ENCODE data around the gene TOMM70.
A peak's percentile ranks its signal among the peaks of the same experiment; 100 is the strongest.
"Not testable (repeated sequence)": the region's sequence is repeated elsewhere in the genome, so short reads cannot be mapped to it uniquely, and the experiment has no call there.

The TOMM70 gene

DNA sequence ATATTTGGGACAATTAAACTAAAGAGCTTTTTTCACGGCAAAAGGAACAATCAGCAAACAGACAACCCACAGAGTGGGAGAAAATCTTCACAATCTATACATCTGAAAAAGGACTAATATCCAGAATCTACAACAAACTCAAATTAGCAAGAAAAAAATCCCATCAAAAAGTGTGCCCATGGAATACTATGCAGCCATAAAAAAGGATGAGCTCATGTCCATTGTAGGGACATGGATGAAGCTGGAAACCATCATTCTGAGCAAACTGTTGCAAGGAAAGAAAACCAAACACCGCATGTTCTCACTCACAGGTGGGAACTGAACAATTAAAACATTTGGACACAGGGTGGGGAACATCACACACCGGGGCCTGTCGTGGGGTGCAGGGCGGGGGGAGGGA is 73.5 kb downstream of the TOMM70 start:
- DNase-seq: not testable (repeated sequence)

DNA sequence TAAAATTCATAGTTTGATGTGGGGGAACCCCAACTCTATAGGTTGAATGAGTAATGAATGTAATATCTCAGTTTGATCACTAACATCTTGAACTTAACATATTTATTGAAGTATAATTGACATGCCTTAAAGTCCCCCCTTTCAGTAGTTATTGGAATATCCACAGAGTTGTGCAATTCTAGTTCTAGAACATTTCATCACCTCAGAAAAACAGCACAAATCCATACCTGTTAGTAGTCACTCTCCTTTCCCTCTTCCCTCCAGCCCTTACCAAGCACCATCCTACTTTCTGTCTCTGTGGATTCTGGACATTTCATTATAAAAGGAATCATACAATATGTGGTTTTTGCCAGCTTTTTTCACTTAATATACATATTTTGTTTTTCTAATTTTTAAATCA is 75.1 kb downstream of the TOMM70 start:
- DNase-seq: no peak

DNA sequence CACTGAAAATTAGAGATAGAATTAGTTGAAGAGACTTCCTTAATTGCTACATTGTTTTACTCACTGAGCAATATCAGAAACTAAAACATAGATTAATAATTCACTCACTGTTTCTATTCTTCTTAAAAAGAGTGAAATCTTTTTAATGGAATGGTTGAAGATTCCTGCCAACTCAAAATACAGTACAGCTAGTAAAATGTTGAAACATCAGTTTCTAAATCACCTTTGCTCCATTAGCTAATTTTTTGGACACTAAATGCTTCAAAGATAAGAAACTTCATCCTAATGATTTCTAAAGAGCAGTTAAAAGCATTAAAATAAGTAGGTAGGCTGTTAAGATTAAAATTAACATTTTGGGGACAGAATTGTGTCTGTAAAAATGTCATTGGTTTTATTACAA is 76.8 kb downstream of the TOMM70 start:
- no peak for DNase-seq

GRCh38 chr3:100319951-100320350 is 80.9 kb downstream of the TOMM70 start:
- no peak for DNase-seq

DNA sequence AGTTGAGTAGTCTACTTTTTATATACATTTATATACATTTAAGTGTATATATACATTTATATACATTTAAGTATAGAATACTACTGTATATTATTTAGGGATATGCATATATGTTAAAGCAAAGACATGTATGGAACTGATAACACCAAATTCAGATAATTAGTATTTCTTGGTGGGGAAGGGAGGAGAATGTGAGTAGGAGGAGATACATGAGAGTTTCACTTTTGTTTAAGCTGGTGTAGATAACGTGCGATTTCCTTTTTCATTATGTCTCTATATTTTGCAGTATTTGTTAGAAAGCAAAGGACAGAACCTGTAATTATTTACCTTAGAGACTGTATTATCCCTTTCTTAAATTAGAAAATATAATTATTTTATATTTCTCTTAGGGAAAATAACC is 83.0 kb downstream of the TOMM70 start:
- no peak for DNase-seq

- DNase-seq: peak in 2 of 51 donors; percentile 3 to 33
Observed at GRCh38 chr3:100316641-100317069, 84.2 kb downstream of the TOMM70 start.

Measured in hypothalamus (tissue), 51 donors.